ENCODE data around the gene KIAA0586.
"Not testable (repeated sequence)": the region's sequence is repeated elsewhere in the genome, so short reads cannot be mapped to it uniquely, and the experiment has no call there.

The KIAA0586 gene

DNA sequence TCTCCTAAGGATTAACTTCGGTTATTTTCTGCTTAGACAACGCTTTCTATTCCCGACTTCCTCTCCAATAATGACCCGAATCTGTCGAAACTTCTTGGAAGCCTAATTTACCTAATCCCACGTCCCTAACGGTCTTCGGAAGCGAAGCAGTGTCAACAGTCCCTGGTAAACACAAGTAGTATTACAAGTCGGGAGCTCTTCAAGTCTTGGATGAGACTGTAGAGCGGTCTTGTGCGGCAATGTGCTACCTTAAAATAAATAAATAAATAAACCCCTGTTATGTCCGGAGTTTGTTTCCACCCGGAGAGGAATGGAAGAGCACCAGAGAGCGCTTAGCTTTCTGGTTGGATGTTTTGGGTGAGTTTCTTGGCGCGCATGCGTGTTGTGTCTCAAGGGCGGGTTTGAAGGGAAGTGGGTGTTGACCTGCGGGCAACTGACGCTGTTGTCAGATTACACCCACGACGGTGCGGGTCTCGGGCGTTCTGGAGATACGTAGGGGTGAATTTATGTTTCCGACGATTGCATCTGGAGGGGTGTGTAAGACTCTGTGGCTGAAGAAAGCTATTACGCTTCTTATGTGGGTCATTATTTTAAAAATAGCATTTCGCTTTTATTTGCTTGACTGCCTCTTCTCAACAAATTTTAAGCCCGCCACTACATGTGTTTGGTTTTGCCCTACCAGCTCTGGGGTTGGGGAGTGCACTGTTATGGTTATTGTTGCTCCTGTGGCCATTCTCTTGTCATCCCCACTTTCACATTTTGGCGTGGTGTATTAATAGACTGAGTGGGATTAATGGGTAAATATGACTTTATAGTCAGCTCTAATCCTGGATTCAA, at the start of gene KIAA0586, which contains the start of gene TIMM9:
Gene KIAA0586 (plus strand): TSS at position 439 of the 837 bp plus-strand sequence. CDS start 546 bp downstream, outside the sequence.
Gene TIMM9 (minus strand): TSS at position 251 of the 837 bp plus-strand sequence. CDS start 15,586 bp downstream, outside the sequence.
- DNase-seq = peak; percentile 95

DNA sequence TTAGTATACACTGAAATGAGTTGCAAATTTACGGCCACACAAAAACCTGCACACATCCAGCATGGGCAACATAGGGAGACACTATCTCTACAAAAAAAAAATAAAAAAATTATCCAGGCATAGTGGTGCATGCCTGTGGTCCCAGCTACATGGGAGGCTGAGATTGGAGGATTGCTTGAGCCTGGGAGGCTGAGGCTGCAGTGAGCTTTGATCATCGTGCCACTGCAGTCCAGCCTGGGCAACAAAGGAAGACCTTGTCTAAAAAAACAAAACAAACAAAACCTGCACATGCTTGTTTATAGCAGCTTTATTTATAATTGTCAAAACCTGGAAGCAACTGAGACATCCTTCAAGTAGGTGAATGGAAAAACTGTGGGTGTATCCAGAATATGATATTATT, 36.7 kb upstream of the KIAA0586 start:
- DNase-seq = no peak

DNA sequence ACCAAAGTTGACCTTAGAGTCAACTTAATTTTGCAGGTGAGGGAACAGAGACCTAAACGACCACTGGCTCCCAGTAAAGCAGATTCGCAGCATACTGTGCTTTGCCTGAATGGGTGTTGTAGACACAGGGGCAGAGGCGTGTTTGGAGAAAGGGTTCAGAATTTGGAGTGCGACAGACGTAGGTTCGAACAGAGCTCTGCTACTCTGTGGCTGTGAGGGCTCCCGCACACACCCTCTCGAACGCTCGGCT, 32.0 kb upstream of the KIAA0586 start:
- no peak for DNase-seq

DNA sequence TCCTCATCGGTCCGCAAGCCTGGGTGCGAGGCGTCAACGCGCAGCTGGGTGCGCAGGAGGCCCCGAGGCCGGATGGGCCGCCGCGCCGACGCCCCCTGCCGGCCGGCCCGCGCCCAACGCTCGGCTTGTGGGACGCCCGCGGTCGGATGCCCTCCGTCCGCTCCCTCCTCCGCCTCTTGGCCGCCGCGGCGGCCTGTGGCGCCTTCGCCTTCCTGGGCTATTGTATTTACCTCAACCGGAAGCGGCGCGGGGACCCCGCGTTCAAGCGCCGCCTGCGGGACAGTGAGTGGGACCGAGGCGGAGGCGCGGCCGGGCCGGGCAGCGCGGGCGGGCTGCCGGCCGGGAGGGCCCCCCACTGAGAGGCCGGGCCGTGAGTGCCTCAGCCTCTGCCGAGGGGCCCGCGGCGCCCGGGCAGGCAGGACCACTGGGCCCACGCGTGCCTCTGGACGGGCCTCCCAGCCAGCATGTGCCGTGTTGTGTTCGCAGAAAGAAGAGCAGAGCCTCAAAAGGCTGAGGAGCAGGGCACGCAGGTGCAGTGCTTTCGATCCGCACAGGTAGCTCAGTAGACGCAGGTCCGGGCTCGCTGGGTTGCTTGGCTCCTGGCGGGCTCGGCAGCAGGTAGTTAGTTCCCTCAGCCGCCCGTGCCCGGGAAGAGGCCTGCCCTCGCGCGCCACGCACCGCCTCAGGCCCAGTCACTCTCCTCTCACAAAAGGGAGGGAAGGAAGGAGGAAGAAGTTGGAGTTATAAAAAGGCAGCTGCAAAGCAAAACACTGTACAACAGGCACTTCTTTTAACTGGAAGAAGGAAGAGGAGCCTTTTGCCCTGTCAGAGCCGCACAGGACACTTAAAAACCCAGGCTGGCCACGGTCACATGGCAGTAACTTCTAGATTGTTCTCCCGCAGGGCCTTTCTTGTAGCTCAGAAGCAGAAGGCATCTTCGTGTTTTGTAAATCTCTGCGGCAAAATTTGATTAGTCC, 31.4 kb upstream of the KIAA0586 start, which contains the start of gene TOMM20L:
Gene TOMM20L (plus strand): TSS at position 119 of the 977 bp plus-strand sequence. CDS start 28 bp downstream, at position 147.
- no peak for DNase-seq

DNA sequence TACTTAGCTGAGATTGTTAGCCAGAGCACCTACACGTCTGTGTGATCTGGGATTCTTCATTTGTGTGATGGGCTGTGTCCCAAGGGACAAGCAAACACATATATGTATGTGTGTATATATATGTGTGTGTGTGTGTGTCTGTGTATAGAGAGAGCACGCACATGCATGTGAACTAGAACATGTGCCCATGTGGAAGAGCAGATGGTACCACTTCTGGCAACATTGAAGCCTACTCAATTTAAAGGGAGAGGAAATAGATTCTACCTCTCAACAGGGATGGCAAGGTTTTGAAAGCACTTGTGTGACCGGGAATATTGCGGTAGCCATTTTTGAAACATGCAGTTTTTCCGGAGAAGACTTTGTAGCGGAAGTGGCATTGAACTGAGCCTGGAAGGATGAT, 30.4 kb upstream of the KIAA0586 start:
- no peak for DNase-seq

DNA sequence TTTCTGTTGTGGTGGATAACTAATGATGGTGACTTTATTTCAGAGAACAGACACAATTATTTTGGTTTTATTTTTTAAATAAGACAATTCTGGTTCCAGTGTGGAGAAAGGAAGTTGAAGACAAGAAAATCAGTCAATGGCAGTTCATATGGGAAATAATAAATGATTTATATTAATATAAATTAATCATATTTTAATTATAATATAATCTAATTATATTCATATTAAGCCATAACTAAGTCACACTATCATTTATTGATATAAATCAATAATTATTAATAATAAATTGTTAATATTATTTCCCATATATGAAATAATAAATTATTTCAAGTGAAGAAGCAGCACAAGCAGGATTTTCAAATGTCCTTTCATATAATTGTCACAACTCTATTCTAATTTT, 29.0 kb upstream of the KIAA0586 start:
- no peak for DNase-seq

DNA sequence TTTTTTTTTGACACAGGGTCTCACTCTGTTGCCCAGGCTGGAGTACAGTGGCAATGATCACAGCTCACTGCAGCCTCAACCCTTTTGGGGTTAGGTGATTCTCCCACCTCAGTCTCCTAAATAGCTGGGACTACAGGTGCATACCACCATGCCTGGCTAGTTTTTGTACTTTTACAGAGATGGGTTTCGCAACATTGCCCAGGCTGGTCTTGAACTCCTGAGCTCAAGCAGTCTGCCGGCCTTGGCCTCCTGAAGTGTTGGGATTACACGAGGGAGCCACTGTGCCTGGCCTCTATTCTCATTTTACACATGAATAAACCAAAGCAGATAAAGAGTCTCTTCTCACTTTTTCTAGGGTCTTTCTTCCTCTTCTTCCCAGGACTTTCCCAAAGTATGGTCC, 28.6 kb upstream of the KIAA0586 start:
- no peak for DNase-seq

DNA sequence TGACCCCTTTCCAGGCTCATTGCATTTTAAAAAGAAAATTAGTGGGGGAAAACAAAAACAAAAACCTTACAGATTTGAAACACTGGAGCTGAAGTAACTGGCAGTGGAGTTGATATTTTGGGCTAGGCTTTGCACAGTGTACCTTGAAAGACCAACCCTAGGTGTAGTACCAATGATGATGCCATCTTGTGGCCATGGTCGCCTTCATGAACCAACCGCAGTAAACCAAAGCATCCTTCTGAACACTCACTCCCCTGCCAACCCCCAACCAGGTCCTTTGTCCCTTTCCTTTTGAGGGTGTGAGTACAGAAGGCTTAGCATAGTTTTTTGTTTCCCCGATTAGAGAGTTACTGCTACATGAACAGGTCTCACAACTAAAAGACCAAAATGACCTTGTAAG, 25.9 kb upstream of the KIAA0586 start:
- no peak for DNase-seq

DNA sequence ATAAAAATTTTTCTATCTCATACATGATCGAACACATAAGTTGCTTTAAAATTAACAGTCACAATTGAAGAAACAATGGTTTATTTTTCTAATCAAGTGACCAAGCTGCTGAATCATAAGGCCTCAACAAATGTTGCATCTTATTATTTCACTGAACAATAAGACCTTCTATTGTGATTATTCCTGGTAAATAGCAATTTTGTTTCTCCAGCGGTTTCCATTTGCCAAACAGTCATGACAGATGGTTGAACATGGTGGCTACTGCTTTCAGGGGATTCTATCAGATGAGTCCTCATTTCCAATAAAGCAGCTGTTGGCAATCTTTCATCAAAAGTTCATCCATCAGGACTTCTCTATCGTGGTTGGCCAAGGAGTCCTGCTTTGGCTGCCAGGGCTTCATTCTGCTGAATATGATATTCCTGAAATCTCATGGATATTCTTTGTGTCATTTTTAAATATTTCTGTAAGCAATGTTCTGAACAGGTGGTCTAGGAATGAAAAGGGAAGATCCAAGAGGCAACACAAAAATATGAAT, 18.8 kb upstream of the KIAA0586 start:
- no peak for DNase-seq

DNA sequence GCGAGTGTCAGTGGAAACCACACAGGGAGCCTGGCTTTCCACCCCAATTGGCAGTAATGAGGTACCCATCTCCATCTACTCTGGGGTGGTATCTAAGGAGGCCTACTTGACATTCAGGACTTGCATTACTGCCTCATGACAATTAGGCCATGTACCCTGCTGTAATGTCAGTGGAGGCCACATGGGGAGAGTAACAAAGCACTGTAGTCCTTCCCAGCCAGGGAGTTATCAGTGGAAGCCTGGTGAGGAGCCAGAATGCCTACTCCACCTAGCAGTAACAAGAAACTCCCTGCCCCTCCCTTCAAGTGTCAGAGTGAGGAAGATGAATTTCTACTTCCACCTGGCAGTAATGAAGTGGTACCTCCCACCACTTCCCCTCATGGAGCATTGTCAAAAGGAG, 12.7 kb upstream of the KIAA0586 start:
- no peak for DNase-seq

DNA sequence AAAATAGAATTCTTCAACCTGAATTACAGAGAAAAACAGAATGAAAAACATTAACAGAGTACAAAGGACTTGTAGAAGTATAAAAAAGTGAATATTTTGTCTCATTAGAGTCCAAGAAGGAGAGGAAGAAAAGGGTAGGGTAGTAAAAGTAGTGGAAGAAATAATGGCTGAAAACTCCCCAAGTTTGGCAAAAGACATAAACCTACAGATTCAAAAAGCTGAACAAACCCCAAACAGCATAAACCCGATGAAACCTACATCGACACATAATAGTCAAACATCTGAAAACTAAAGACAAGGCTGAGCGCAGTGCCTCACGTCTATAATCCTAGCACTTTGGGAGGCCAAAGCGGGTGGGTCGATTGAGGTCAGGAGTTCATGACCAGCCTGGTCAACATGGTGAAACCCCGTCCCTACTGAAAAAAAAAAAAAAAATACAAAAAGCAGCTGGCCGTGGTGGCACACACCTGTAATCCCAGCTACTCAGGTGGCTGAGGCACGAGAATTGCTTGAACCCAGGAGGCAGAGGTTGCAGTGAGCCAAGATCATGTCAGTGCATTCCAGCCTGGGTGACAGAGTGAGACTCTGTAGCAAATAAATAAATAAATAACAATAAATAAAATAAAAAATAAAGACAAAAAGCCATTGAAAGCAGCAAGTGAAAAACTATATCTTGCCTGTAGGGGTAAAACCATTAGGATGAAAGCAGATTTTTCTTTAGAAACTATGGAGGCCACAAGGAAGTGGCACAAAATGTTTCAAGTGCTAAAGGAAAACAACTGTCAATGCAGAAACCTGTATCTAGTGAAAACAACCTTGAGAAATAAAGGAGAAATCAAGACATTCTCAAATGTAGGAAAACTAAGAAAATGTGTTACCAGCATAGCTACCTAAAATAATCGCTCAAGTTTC, 11.6 kb upstream of the KIAA0586 start:
- no peak for DNase-seq

DNA sequence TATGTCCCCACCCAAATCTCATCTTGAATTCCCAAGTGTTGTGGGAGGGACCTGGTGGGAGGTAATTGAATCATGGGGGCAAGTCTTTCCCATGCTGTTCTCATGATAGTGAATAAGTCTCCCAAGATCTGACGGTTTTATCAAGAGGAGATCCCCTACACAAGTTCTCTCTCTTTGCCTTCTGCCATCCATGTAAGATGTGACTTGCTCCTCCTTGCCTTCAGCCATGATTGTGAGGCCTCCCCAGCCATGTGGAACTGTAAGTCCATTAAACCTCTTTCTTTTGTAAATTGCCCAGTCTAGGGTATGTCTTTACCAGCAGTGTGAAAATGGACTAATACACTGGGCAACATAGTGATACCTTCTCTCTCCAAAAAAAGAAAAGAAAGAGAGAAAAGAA, 10.6 kb upstream of the KIAA0586 start:
- not testable (repeated sequence) for DNase-seq

DNA sequence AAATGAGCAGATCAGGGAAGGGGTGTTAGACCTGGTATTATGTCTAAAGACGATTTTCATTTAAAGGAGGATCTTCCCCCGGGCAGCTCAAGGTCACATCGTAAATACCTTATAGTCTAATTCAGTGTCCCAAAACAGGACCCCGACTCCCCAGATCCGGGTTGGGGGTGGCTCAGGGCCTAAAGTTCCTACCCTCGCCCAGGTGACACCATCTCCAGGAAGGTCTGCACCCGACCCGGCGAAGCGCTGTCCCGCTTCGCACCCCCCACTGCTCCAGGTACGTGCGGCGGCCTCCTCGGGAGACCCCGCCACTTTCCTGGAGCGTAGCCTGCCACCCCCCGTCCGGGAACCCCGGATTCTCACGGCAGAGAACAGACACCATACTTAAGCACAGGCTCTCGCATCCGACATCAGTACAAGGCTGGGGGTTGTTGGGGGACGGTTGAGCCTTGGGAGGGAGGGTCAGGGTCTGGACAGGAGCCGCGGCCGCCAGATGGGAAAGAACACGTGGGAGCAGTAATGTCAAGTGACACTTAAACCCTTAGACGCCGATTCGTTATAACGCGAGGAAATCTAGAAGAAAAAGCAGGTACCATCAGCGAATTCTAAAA, 744 bp upstream of the KIAA0586 start:
- DNase-seq = peak; percentile 39

DNA sequence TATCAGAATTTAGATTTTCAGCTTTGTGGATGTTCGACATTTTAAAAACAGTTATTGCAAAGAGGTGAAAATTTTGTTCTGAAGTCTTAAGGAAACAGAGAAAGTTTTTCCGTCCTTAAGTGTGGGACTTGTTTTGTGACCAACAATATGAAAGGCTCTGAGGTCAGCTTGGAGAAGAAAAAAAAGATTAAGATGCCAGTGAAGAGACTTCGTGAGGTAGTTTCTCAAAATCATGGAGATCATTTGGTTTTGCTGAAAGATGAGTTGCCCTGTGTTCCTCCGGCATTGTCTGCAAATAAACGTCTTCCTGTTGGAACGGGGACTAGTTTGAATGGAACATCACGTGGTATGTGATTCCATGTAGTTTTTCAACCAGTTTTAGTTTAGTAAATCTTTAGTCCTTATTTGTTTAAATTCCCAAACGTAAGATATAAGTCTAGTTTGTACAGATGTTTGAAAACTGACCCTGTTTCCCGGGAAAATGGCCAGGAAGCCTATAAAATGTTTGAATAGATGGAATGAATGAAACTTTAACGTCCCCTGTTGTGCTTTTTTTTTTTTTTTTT, 682 bp downstream of the KIAA0586 start:
- peak; percentile 3 for DNase-seq

DNA sequence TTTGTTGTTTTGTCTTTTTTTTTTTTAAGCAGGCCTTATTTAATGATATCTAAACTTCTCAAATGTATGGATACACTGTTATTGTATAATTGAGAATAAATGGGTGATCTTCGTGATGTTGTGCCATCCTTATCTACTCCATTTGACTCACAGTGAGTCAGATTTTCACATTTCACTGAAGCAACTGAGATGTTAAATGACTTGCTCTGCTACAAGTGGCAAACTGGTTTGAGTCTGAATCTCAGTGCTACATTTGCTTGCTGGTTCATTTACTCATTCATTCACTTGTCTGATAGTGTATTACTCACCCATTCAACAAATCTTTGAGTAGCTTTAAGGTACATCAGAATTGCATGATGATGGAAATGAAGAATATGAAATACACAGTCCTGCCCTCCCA, 2.6 kb downstream of the KIAA0586 start:
- no peak for DNase-seq

DNA sequence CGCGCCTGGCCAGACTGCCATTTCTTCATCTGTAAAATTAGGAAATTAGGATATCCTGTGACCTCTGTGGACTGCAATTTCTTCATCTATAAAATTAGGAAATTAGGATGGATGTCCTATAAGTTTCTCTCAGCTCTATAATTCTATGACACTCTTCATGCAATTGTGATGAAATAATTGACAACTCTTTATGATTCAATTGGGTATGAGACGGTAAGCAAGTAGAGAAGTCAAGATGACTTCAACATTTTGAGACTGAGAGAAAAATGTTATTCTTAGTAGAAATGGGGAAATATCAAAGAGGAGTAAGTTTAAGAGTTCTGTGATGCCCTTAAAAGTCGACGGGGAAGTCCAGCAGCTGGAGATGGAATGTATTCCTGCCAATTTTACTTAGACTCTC, 12.0 kb downstream of the KIAA0586 start:
- DNase-seq = no peak

DNA sequence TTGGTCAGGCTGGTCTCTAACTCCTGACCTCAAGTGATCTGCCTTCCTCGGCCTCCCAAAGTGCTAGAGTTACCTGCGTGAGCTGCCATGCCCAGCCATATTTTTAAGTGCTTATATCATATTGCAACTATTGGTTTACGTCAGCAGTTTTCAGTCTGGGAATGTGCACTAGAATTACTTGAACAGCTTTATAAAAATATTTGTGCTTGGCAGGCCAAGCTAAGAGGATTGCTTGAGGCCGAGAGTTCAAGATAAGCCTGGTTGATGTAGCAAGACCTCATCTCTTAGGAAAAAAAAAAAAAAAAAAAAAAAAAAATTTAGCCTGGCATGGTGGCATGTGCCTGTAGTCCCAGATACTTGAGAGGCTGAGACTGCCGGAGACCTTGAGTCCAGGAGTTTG, 17.1 kb downstream of the KIAA0586 start:
- no peak for DNase-seq

DNA sequence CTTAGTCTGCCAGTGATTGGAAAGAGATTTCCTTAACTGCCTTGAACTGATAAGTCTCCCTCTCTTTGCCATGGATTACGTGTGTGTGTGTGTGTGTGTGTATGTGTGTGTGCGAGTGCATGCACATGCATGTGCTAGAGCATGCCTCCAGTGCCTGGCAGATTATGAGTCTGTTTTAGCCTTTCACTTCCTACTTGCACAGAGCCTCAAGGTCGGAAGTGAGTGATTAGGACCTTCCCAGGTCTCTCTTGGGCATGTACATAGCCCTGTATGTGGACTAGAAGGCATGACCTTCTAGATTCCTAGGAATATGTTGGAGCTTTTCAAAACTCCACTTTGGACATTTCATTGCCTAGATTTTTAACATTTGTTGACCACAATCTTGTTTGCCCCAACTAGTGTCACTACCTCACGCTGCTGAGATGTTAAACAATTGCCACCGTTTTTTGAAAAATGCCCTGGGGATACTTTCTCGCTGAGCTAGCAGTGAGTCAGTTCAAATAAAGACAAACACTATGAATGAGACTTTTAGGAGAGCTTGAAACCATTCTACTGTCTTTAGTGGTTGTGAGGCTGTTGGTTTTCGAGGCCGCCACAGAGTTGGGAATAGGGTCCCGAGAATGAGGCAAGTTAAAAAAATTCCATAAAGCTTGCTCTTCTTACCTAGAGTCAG, 28.2 kb downstream of the KIAA0586 start:
- no peak for DNase-seq

DNA sequence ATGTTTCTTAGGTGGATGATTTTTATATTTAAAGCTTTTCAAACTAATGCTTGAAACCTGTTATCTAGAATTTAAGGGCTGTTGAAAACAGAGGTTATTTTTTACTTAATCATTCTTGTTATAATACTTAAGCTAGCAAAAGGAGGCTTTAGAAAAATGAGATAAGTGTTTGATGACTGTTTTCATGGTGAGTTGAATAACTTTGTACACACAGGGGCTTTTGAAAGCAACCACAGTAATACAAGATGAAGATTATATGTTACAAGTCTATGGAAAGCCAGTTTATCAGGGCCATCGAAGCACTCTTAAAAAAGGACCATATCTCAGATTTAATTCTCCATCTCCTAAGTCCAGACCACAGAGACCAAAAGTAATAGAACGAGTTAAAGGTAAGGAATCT, 33.3 kb downstream of the KIAA0586 start:
- no peak for DNase-seq

DNA sequence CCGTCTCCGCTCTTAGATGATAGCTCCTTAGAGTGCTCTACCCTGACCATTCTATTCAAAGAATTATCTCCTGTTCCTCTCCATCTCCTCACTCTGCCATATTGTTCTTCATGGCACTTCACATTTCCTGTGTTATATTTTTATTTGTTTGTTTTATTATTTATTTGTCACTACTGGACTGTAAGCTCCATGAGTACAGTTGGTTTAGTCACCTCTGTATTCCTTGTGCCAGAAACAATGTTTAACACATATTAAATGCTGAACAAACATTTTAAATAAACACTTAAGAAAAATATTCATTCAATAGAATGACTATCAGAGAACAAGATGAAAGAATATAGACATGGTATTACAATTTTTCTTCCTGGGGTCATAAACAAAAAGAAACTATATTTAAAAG, 35.6 kb downstream of the KIAA0586 start:
- DNase-seq = no peak

DNA sequence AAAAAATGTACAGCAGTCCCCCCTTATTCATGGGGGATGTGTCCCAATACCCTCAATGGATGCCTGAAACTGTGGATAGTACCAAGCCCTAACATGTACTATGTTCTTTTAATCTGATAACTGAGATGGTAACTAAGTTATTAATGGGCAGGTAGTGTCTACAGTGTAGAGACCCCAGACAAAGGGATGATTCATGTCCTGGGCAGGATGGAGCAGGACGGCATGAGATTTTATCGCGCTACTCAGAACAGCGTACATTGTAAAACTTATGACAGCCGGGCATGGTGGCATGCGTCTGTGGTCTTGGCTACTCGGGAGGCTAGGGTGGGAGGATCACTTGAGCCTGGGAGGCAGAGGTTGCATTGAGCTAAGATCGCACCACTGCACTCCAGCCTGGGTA, 37.1 kb downstream of the KIAA0586 start:
- no peak for DNase-seq

Measured in SHP77 treated with DMSO at 0.1 percent for 48 hours (cell line).